Erythroblast (primary cell): Measurements from ENCODE around the gene CALR3.

Source experiments
- GATA1 ChIP-seq: IDR thresholded peaks from 2 replicates; pipeline ENCODE4 v1.6.1; 2011; ENCODE audit warnings: low read depth, mild to moderate bottlenecking, control low read depth, low read length, moderate library complexity
- POLR2A ChIP-seq: IDR thresholded peaks from 2 replicates; pipeline ENCODE4 v1.6.1; 2011; ENCODE audit warnings: mild to moderate bottlenecking, low read length

DNA sequence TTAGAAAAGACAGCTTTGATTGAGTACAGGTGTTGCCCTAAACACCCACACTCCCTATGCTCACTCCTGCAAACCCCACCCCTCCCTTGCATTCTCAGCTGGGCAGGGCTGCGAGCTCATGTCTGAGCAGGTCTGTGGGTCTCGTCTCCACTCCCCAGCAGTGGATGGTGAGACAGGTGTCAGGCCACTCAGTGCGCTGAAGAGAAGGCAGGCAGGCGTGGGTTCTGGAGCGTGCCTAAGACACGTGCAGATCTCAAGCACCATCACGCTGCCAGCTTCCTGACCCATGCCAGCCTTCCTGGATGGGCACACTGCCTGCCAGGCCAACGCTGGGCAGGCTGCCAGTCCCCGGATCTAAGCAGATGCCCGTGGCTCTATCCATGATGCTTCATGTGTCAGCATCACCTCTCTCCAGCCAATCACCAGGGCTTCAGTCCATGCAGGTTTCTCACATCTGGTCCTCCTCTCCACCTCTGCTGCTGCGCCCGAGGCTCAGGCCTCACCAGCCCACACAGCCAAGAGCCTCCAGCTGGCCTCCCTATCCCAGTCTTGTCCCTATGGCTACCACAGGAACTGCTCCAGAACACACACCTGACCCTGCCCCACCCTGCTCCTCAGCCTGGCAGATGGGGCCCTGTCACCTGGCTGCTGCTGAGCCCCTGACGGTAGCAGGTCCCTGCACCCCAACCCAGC lies 66.8 kb downstream of the CALR3 start:
- TF ChIP-seq POLR2A (no peak), GATA1 (no peak)
